Stimulated activated CD4-positive, alpha-beta T cell treated with anti-CD3 and anti-CD28 coated beads, TNF-alpha, amount 100 ng/mL, for 4 hours (primary cell): ENCODE results near the gene SLK.

ENCODE experiments used
- DNase-seq, 3 experiments: peaks; one replicate each; pipeline ENCODE4 v3.0.0-alpha.2; 2020; ENCODE audit warnings: low read depth in 3 of 3

The SLK gene

GRCh38 chr10:104053201-104053600 lies 86.3 kb downstream of the SLK start:
- DNase-seq: no peak

DNA sequence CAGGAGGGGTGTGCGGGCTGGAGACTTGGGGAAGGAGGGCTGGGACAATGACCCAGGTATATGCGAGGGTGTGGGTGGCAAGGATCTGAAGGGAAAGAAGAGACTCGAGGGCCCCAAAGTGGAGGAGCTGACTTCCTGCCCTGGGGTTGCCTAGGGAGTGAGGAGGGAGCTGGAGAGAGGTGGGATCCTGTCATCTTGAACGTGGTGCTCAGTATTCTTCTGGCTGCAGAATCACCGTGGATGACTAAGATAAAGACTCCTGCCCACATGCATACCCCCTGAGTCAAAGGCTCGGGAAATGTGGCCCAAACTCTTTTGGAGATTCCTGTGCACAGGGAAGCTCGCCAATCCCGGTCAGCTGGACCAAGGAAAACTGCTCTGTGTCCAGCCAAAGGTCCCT lies 87.5 kb downstream of the SLK start:
- no peak for DNase-seq

- DNase-seq: no peak
Observed at GRCh38 chr10:104056619-104057273, 89.8 kb downstream of the SLK start.

GRCh38 chr10:104057717-104058116 lies 90.8 kb downstream of the SLK start:
- DNase-seq: no peak

GRCh38 chr10:104059364-104059763 lies 92.4 kb downstream of the SLK start:
- no peak for DNase-seq

- DNase-seq: no peak
Observed at GRCh38 chr10:104061196-104061595, 94.3 kb downstream of the SLK start.

DNA sequence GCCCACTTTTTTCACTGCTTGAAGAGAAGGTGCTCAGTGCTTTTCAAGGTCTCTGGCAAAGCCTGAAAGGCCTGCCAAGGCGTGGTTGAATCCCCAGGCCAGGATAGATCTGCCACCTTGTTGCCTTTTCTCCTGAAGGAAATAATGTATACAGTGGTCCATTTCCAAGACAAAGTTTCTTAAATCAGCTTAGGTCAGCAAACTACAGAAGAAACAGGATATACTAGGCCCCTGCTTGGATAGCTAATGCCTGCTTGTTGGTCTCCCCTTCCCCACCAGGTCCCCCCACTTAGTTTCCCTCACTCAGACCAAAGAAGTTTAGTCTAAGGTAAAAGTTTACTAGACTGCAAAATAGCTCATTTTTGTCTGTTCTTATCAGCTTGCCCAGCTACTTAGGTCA lies 98.8 kb downstream of the SLK start:
- DNase-seq: no peak

DNA sequence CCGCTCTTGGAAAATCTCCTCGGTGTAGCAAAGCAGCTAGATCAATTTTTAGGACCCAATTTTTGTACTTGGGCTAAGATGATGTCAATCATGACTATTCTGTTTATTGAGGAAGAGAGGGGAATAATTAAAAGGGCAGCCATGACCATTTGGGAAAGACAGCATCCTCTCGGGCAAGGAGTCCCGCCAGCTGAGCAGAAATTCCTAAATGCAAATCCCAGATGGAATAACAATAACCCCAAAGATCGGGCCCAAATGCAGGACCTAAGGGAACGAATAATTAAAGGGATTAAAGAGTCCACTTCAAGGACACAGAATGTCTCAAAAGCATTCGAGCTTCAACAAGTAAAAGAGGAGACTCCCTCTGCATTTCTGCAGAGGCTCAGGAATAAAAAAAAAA lies 100.0 kb downstream of the SLK start:
- no peak for DNase-seq

GRCh38 chr10:104067525-104067924 lies 100.6 kb downstream of the SLK start:
- DNase-seq: no peak

DNA sequence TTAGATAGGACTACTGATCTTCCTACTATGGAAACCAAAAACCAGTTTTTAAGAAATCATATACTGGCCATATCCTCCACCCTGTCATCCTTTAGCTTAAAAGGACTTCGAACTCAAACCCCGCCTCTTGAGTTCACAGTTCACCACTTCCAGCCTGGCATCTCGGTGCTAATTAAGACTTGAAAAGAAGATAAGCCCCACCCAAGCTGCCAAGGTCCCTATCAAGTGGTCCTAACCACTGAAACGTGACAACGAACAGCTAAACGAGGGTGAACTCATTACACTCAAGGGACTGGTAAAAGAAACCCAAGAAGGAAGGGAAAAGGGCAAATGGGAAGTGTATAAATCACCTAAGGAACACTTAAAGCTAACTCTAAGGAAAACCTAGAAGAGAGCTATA lies 102.7 kb downstream of the SLK start:
- no peak for DNase-seq

GRCh38 chr10:104072786-104073185 lies 105.8 kb downstream of the SLK start:
- DNase-seq: no peak

DNA sequence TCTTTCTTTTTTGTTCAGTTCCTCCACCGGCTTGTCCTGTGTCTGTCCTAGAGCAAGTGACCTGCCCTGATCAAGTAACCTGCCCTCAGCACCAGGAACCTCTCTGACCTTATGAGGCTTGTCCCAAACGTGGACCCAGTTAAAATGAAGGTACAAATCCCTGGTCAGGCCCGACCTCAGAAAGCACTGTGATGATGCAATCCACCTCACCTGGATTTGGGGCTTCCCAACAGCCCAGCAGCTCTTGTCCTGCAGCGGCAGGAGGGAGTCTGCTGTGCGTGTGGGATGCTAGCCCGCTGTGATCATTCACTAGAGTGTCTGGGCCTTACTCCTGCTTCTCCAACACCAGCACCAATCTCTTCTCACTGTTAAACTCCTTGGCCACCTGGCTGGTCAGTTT lies 107.6 kb downstream of the SLK start:
- no peak for DNase-seq

GRCh38 chr10:104076743-104077160 lies 109.8 kb downstream of the SLK start:
- DNase-seq: no peak

GRCh38 chr10:104077247-104077646 lies 110.3 kb downstream of the SLK start:
- DNase-seq: no peak

DNA sequence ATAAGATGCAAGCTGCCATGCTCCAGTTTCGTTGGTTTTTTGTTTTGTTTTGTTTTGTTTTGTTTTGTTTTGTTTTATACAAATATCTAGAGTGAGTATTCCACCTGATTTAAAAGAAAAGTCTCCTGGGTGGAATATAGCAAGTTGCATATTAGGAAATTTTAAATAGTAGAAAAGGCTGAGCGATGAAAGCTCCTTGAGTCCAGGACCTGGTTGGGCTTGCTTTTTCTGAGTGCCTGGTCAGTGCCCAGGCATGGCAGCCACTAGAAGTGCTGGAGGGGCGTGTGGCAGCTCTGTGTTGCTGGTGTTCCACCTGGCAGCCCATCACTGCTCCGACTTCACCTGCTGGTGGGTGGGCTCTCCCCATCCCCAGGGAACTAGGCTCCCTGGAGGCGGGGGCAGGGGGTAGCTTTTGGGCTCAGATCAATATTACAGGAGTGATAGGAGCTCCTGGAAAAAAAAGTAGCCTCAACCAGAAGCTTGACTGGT lies 110.8 kb downstream of the SLK start:
- DNase-seq: no peak
